ENCODE measurements around the gene LYST.

Gene LYST

DNA sequence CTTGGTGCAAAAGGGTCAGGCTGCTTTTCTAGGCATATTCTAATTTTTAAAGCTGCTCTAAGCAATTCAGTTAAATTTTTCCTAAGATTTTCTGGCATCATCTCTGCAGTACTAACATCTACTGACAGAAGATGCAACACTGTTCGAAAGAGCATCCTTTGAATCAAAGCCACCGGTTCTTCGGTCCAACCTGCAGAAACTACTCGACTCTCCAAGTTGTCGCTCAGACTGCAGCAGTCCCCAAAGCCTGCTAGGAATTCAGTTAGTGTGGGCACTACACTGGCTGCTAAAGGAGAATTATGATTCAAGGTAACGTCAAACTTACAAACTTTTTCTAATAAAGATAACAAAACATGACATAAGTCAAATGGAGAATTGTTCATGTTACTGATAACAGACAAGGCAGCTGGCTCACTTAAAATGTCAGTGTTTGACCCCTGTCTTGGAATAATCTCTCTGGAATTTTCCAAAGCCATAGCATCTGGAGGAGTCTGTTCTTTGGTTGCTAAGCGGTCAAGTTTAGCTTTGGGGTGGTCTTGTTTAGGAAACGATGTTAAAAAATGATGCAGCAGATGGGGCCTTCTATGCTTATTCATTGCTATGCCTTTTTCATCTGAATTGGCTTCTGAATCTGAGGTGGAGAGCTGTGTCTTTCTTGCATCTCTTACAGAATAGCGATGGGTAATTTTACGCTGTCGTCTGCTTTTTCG is 56.9 kb downstream of the LYST start:
- H3K36me3 ChIP-seq (ENCODE audit: insufficient read depth, low read length) = no peaks in the 10 kb centered on the region
- H3K79me2 ChIP-seq (ENCODE audit: insufficient read depth, low read length) = no peaks in the 10 kb centered on the region
- H4K20me1 ChIP-seq (ENCODE audit: insufficient read depth, low read length) = no peaks in the 10 kb centered on the region
- no peak overlapping the region for H3K4me2 ChIP-seq (ENCODE audit: low read length)
- no peaks in the 10 kb centered on the region for H3K9me2 ChIP-seq (ENCODE audit: low read depth, low read length)
- H3K9ac ChIP-seq (ENCODE audit: low read length) = no peak overlapping the region
- H3F3A ChIP-seq (ENCODE audit: insufficient read depth, low read length) = no peaks in the 10 kb centered on the region
- H3K4me3 ChIP-seq (ENCODE audit: low read depth, low read length, poor library complexity, severe bottlenecking) = no peak overlapping the region
- no peaks in the 10 kb centered on the region for H3K4me1 ChIP-seq (ENCODE audit: insufficient read depth, low read length, severe bottlenecking)
- H2AFZ ChIP-seq (ENCODE audit: low read length) = no peak overlapping the region
- no peak overlapping the region for H3K27ac ChIP-seq (ENCODE audit: low read depth, low read length, poor library complexity, severe bottlenecking)
- no peak for TF ChIP-seq EZH2 (IDR thresholded peaks at IDR 0.05; ENCODE audit: borderline replicate concordance, low read length)
- TF ChIP-seq, protein P1, sequence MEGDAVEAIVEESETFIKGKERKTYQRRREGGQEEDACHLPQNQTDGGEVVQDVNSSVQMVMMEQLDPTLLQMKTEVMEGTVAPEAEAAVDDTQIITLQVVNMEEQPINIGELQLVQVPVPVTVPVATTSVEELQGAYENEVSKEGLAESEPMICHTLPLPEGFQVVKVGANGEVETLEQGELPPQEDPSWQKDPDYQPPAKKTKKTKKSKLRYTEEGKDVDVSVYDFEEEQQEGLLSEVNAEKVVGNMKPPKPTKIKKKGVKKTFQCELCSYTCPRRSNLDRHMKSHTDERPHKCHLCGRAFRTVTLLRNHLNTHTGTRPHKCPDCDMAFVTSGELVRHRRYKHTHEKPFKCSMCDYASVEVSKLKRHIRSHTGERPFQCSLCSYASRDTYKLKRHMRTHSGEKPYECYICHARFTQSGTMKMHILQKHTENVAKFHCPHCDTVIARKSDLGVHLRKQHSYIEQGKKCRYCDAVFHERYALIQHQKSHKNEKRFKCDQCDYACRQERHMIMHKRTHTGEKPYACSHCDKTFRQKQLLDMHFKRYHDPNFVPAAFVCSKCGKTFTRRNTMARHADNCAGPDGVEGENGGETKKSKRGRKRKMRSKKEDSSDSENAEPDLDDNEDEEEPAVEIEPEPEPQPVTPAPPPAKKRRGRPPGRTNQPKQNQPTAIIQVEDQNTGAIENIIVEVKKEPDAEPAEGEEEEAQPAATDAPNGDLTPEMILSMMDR (IDR thresholded peaks at IDR 0.05; ENCODE audit: low read length) = no peak
- H3K9me3 ChIP-seq (ENCODE audit: low read length) = no peaks in the 10 kb centered on the region
- no peaks in the 10 kb centered on the region for H3K27me3 ChIP-seq (ENCODE audit: insufficient read depth, low read length)

DNA sequence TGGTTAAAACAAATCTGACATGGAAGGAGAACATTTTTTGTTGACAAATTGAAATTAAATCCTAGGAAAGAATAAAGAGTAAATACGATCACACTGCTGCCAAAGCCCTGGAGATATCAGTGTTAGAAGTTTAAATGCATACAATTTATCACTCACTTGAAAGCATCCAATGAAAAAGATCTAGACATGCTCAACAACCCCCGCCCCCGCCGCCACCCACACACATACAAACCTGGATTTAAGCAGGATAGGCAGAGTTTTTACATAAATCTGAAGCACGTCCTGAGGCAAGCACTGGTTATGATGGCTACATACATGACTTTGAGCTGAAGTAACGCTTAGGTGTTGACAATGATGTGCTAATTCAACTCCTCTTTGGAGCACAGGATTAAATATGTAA is 58.5 kb downstream of the LYST start:
- no peak overlapping the region for H3K4me3 ChIP-seq (ENCODE audit: low read depth, low read length, poor library complexity, severe bottlenecking)
- H3K27me3 ChIP-seq (ENCODE audit: insufficient read depth, low read length) = no peaks in the 10 kb centered on the region
- no peak overlapping the region for H2AFZ ChIP-seq (ENCODE audit: low read length)
- no peaks in the 10 kb centered on the region for H4K20me1 ChIP-seq (ENCODE audit: insufficient read depth, low read length)
- H3K79me2 ChIP-seq (ENCODE audit: insufficient read depth, low read length) = no peaks in the 10 kb centered on the region
- H3K36me3 ChIP-seq (ENCODE audit: insufficient read depth, low read length) = no peaks in the 10 kb centered on the region
- no peak for TF ChIP-seq EZH2 (IDR thresholded peaks at IDR 0.05; ENCODE audit: borderline replicate concordance, low read length)
- TF ChIP-seq, protein P1 (IDR thresholded peaks at IDR 0.05; ENCODE audit: low read length) = no peak
- H3K9ac ChIP-seq (ENCODE audit: low read length) = no peak overlapping the region
- no peaks in the 10 kb centered on the region for H3K9me3 ChIP-seq (ENCODE audit: low read length)
- H3F3A ChIP-seq (ENCODE audit: insufficient read depth, low read length) = no peaks in the 10 kb centered on the region
- H3K4me2 ChIP-seq (ENCODE audit: low read length) = no peak overlapping the region
- no peak overlapping the region for H3K27ac ChIP-seq (ENCODE audit: low read depth, low read length, poor library complexity, severe bottlenecking)
- H3K4me1 ChIP-seq (ENCODE audit: insufficient read depth, low read length, severe bottlenecking) = no peaks in the 10 kb centered on the region
- H3K9me2 ChIP-seq (ENCODE audit: low read depth, low read length) = no peaks in the 10 kb centered on the region

DNA sequence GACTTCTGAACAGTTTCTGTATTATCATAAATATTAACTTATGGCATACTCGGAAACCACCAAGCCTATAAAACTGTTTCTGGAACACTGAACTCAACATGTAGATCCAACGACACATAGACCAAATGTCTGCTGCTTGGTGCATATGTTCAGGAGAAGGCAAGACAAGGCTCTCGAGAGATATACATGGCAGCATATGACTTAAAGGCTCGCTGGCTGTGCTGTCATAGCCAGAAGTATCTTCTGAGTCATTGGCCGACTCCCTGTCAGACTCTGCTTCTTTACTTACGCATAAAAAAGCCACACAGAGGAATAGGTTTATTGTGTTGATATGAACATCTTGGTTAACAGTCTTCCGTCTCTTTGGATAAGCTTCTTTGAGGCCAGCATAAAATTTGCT is 60.6 kb downstream of the LYST start:
- Histone ChIP-seq H3K9me3 (ENCODE audit: low read length) (no peaks in the 10 kb centered on the region), H3K4me3 (ENCODE audit: low read depth, low read length, poor library complexity, severe bottlenecking) (no peak overlapping the region), H3K4me1 (ENCODE audit: insufficient read depth, low read length, severe bottlenecking) (no peaks in the 10 kb centered on the region), H3K9me2 (ENCODE audit: low read depth, low read length) (no peaks in the 10 kb centered on the region), H3K27me3 (ENCODE audit: insufficient read depth, low read length) (no peaks in the 10 kb centered on the region), H3K27ac (ENCODE audit: low read depth, low read length, poor library complexity, severe bottlenecking) (no peak overlapping the region), H3K4me2 (ENCODE audit: low read length) (no peak overlapping the region), H3K36me3 (ENCODE audit: insufficient read depth, low read length) (no peaks in the 10 kb centered on the region), H3K9ac (ENCODE audit: low read length) (no peak overlapping the region), H3F3A (ENCODE audit: insufficient read depth, low read length) (no peaks in the 10 kb centered on the region), H4K20me1 (ENCODE audit: insufficient read depth, low read length) (no peaks in the 10 kb centered on the region), H2AFZ (ENCODE audit: low read length) (no peak overlapping the region), H3K79me2 (ENCODE audit: insufficient read depth, low read length) (no peaks in the 10 kb centered on the region)
- no peak for TF ChIP-seq EZH2 (IDR thresholded peaks at IDR 0.05; ENCODE audit: borderline replicate concordance, low read length)
- TF ChIP-seq, protein P1 (IDR thresholded peaks at IDR 0.05; ENCODE audit: low read length) = no peak

Data from OCI-LY1 (cell line).